ENCODE data around the gene MPC1L. TPM values are rescaled to one million over a fixed set of nuclear protein-coding genes. Genes with fewer than 3 reads are reported as not detected.
A peak's percentile ranks its signal among the peaks of the same experiment; 100 is the strongest.

MPC1L gene
- total RNA-seq, 4 donors from 2014 or later = not detected

- in situ Hi-C loops (cut with MboI; ENCODE audit: low pct_ligation_motif_present in 1 of 4, low pct_unique_long_range_greater_than_20kb in 1 of 4, low sequenced_read_pairs in 3 of 4) = no loop called here
- no peaks in the 10 kb centered on the region for H3K9me3 ChIP-seq
- H3K4me3 ChIP-seq = peak overlapping the region in 2 of 4 donors; percentile 24 to 43
- TF ChIP-seq POLR2A (IDR thresholded peaks at IDR 0.05) (no peak), CTCF (IDR thresholded peaks at IDR 0.05) (no peak), EP300 (IDR thresholded peaks at IDR 0.05; ENCODE audit: low read depth) (no peak), POLR2AphosphoS5 (IDR thresholded peaks at IDR 0.05) (peak in 1 of 3 donors; percentile 9)
- H3K36me3 ChIP-seq = no peaks in the 10 kb centered on the region
- H3K4me1 ChIP-seq = peaks cover 0 to 26% (median 21%) of the 10 kb centered on the region in 4 donors
- 0 to 43% methylated on average over 2 to 5 of the region's 5 CpGs for WGBS, 2 donors (ENCODE audit: low coverage in 1 of 2)
- intact Hi-C loops (cut with DNase I; ENCODE audit: low total_unique reads) = loop anchor here (10.0 kb wide), 1 partner anchor 481 kb away; no protein-coding TSS in a partner anchor
- DNase-seq = no peak
- H3K27me3 ChIP-seq = no peaks in the 10 kb centered on the region
- peak overlapping the region; percentile 73 to 90 (median 85) for H3K27ac ChIP-seq
These were observed 20.9 kb downstream of the MPC1L start for GRCh38 chrX:40644176-40644575.

GRCh38 chrX:40644821-40645358 is 21.7 kb downstream of the MPC1L start:
- Histone ChIP-seq H3K4me3 (peak overlapping the region in 3 of 4 donors; percentile 11 to 43 (median 24)), H3K27me3 (no peaks in the 10 kb centered on the region), H3K36me3 (no peaks in the 10 kb centered on the region), H3K9me3 (no peaks in the 10 kb centered on the region), H3K27ac (peak overlapping the region; percentile 73 to 90 (median 85)), H3K4me1 (peaks cover 0 to 26% (median 21%) of the 10 kb centered on the region in 4 donors)
- intact Hi-C loops (cut with DNase I; ENCODE audit: low total_unique reads) = loop anchor here (10.0 kb wide), 1 partner anchor 480 kb away; no protein-coding TSS in a partner anchor
- in situ Hi-C loops (cut with MboI; ENCODE audit: low pct_ligation_motif_present in 1 of 4, low pct_unique_long_range_greater_than_20kb in 1 of 4, low sequenced_read_pairs in 3 of 4) = no loop called here
- no peak for TF ChIP-seq CTCF (IDR thresholded peaks at IDR 0.05)
- TF ChIP-seq POLR2AphosphoS5 (IDR thresholded peaks at IDR 0.05) = peak; percentile 39 to 73 (median 64)
- no peak for TF ChIP-seq EP300 (IDR thresholded peaks at IDR 0.05; ENCODE audit: low read depth)
- peak; percentile 39 for TF ChIP-seq POLR2A (IDR thresholded peaks at IDR 0.05)
- peak; percentile 77 for DNase-seq
- 0 to 17% methylated on average over 1 to 4 of the region's 4 CpGs for WGBS, 2 donors (ENCODE audit: low coverage in 1 of 2)

- TF ChIP-seq POLR2AphosphoS5 (IDR thresholded peaks at IDR 0.05) (no peak), CTCF (IDR thresholded peaks at IDR 0.05) (no peak), EP300 (IDR thresholded peaks at IDR 0.05; ENCODE audit: low read depth) (no peak)
- peak overlapping the region; percentile 26 to 94 (median 91) for H3K4me3 ChIP-seq
- peak; percentile 56 for DNase-seq
- 0 to 12% methylated on average over 1 to 32 of the region's 33 CpGs for WGBS, 2 donors (ENCODE audit: low coverage in 1 of 2)
- intact Hi-C loops (cut with DNase I; ENCODE audit: low total_unique reads) (loop anchor here (10.0 kb wide), 1 partner anchor 478 kb away; no protein-coding TSS in a partner anchor), in situ Hi-C loops (cut with MboI; ENCODE audit: low pct_ligation_motif_present in 1 of 4, low pct_unique_long_range_greater_than_20kb in 1 of 4, low sequenced_read_pairs in 3 of 4) (no loop called here)
- H3K27ac ChIP-seq = peak overlapping the region; percentile 89 to 98 (median 96)
- no peaks in the 10 kb centered on the region for H3K36me3 ChIP-seq
- peaks cover 0 to 26% (median 21%) of the 10 kb centered on the region in 4 donors for H3K4me1 ChIP-seq
- H3K9me3 ChIP-seq = no peaks in the 10 kb centered on the region
- no peaks in the 10 kb centered on the region for H3K27me3 ChIP-seq
These were observed 23.5 kb downstream of the MPC1L start for GRCh38 chrX:40646489-40647306.
